HEK293 (cell line): ENCODE measurements around the gene PROCA1.

Experiments
- BCL11B ChIP-seq: fragments of 450-650 bp; formaldehyde crosslinking; IDR thresholded peaks from 2 replicates; pipeline ENCODE4 v1.5.1; 2016; ENCODE audit warnings: low read depth, missing biosample characterization, missing genetic modification characterization
- HOXC10 ChIP-seq: sonication (generic); formaldehyde crosslinking; IDR thresholded peaks from 2 replicates; pipeline ENCODE4 v1.8.1; 2023; ENCODE audit warnings: mild to moderate bottlenecking, missing genetic modification reagents
- KLF1 ChIP-seq: fragments of 450-650 bp; formaldehyde crosslinking; IDR thresholded peaks from 2 replicates; pipeline ENCODE4 v1.5.1; 2016; ENCODE audit warnings: missing biosample characterization, missing genetic modification characterization
- KLF9 ChIP-seq: fragments of 450-650 bp; formaldehyde crosslinking; IDR thresholded peaks from 2 replicates; pipeline ENCODE4 v1.5.1; 2016; ENCODE audit warnings: missing biosample characterization, missing genetic modification characterization, low read depth
- REPIN1 ChIP-seq: fragments of 450-650 bp; formaldehyde crosslinking; IDR thresholded peaks from 2 replicates; pipeline ENCODE4 v1.5.1; 2017; ENCODE audit warnings: missing biosample characterization, missing genetic modification characterization, low read depth
- SP3 ChIP-seq: fragments of 450-650 bp; formaldehyde crosslinking; IDR thresholded peaks from 2 replicates; pipeline ENCODE4 v1.5.1; 2016; ENCODE audit warnings: missing biosample characterization, missing genetic modification characterization
- ZBTB17 ChIP-seq: fragments of 450-650 bp; formaldehyde crosslinking; IDR thresholded peaks from 2 replicates; pipeline ENCODE4 v1.5.1; 2016; ENCODE audit warnings: missing biosample characterization, missing genetic modification characterization
- ZBTB48 ChIP-seq: fragments of 450-650 bp; formaldehyde crosslinking; IDR thresholded peaks from 2 replicates; pipeline ENCODE4 v1.5.1; 2016; ENCODE audit warnings: missing biosample characterization, missing genetic modification characterization
- ZNF175 ChIP-seq: fragments of 450-650 bp; formaldehyde crosslinking; IDR thresholded peaks from 2 replicates; pipeline ENCODE4 v1.5.1; 2016; ENCODE audit warnings: missing biosample characterization, missing genetic modification characterization
- ZNF391 ChIP-seq: fragments of 450-650 bp; formaldehyde crosslinking; IDR thresholded peaks from 2 replicates; pipeline ENCODE4 v1.5.1; 2016; ENCODE audit warnings: low read depth, missing biosample characterization, missing genetic modification characterization, borderline replicate concordance
- ZNF394 ChIP-seq: fragments of 450-650 bp; formaldehyde crosslinking; IDR thresholded peaks from 2 replicates; pipeline ENCODE4 v1.5.1; 2016; ENCODE audit warnings: missing biosample characterization, missing genetic modification characterization, mild to moderate bottlenecking, moderate library complexity, borderline replicate concordance
- ZNF433 ChIP-seq: fragments of 450-650 bp; formaldehyde crosslinking; IDR thresholded peaks from 2 replicates; pipeline ENCODE4 v1.5.1; 2016; ENCODE audit warnings: missing biosample characterization, missing genetic modification characterization, low read depth
- ZNF76 ChIP-seq: fragments of 450-650 bp; formaldehyde crosslinking; IDR thresholded peaks from 2 replicates; pipeline ENCODE4; 2016; ENCODE audit warnings: low read depth, missing biosample characterization, missing genetic modification characterization, borderline replicate concordance
- TF ChIP-seq, protein P1 (sequence below): fragments of 450-650 bp; formaldehyde crosslinking; IDR thresholded peaks from 2 replicates; pipeline ENCODE4 v1.5.1; 2016; ENCODE audit warnings: missing biosample characterization, missing genetic modification characterization
- TF ChIP-seq, protein P2 (sequence below): fragments of 450-650 bp; formaldehyde crosslinking; IDR thresholded peaks from 2 replicates; pipeline ENCODE4 v1.5.1; 2016; ENCODE audit warnings: missing biosample characterization, missing genetic modification characterization
- TF ChIP-seq, protein P3 (sequence below): fragments of 450-650 bp; formaldehyde crosslinking; IDR thresholded peaks from 2 replicates; pipeline ENCODE4 v1.5.1; 2017; ENCODE audit warnings: missing biosample characterization, missing genetic modification characterization
- TF ChIP-seq, protein P4 (sequence below): fragments of 450-650 bp; formaldehyde crosslinking; IDR thresholded peaks from 2 replicates; pipeline ENCODE4 v1.5.1; 2016; ENCODE audit warnings: missing biosample characterization, missing genetic modification characterization
- TF ChIP-seq, protein P5 (sequence below): fragments of 450-650 bp; formaldehyde crosslinking; IDR thresholded peaks from 2 replicates; pipeline ENCODE4 v1.5.1; 2016; ENCODE audit warnings: missing biosample characterization, missing genetic modification characterization

The PROCA1 gene

DNA sequence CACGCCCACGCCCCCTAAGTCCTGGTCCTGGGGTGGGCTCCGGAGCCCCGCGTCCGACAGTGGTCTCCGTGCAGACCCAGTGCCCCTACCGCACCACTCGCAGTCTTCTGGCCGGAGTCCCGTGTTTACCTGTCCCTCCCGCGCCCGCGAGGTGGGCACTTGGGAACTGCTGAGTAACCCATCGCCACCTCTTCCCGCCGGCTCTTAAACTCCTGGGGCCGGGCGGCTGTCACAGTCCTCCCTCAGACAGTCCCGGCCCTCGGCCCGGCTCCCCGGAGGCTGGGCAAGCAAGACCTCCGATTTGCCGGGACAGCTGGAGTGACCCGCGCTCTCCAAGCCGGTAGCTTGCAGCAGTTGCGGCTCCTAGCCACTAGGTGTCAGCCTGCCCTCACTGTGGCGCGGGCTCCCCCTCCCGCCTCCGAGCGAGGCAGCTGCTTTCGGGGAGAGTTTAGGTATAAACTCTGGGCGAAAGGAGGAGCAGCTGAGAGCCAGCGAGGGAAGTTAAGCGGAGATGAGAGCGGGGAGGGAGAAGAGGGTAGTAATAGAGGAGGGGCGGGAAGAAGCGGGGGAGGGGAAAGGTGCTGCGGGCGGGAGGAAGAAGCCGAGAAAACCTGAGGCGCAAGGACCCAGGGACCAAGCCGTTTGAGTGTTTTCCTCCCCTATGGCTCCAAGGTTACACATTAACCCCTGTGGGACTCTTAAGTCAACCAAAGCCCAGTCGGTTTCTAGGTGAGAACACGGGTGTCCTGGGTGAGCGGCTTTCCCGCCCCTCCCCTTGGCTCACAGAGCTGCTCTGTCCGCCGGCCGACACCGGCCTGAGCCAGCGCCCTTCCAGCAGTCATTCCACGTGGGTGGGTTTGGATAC is 15.2 kb upstream of the PROCA1 start (continued):
- TF ChIP-seq, protein P1, sequence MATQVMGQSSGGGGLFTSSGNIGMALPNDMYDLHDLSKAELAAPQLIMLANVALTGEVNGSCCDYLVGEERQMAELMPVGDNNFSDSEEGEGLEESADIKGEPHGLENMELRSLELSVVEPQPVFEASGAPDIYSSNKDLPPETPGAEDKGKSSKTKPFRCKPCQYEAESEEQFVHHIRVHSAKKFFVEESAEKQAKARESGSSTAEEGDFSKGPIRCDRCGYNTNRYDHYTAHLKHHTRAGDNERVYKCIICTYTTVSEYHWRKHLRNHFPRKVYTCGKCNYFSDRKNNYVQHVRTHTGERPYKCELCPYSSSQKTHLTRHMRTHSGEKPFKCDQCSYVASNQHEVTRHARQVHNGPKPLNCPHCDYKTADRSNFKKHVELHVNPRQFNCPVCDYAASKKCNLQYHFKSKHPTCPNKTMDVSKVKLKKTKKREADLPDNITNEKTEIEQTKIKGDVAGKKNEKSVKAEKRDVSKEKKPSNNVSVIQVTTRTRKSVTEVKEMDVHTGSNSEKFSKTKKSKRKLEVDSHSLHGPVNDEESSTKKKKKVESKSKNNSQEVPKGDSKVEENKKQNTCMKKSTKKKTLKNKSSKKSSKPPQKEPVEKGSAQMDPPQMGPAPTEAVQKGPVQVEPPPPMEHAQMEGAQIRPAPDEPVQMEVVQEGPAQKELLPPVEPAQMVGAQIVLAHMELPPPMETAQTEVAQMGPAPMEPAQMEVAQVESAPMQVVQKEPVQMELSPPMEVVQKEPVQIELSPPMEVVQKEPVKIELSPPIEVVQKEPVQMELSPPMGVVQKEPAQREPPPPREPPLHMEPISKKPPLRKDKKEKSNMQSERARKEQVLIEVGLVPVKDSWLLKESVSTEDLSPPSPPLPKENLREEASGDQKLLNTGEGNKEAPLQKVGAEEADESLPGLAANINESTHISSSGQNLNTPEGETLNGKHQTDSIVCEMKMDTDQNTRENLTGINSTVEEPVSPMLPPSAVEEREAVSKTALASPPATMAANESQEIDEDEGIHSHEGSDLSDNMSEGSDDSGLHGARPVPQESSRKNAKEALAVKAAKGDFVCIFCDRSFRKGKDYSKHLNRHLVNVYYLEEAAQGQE (tag by site-specific recombination): no peak
- peak; percentile 93 for TF ChIP-seq BCL11B (tag by site-specific recombination)
- peak; percentile 95 for TF ChIP-seq KLF9 (tag by site-specific recombination)
- 0 out of 2 replicates have a peak, but pooled peaks have one; percentile 20 for TF ChIP-seq ZNF391
- TF ChIP-seq SP3 (tag by site-specific recombination): peak; percentile 74
- peak; percentile 10; the same call in 1 of the 2 replicates for TF ChIP-seq ZNF76
- peak; percentile 65 for TF ChIP-seq ZBTB17 (tag by site-specific recombination)
- TF ChIP-seq, protein P2, sequence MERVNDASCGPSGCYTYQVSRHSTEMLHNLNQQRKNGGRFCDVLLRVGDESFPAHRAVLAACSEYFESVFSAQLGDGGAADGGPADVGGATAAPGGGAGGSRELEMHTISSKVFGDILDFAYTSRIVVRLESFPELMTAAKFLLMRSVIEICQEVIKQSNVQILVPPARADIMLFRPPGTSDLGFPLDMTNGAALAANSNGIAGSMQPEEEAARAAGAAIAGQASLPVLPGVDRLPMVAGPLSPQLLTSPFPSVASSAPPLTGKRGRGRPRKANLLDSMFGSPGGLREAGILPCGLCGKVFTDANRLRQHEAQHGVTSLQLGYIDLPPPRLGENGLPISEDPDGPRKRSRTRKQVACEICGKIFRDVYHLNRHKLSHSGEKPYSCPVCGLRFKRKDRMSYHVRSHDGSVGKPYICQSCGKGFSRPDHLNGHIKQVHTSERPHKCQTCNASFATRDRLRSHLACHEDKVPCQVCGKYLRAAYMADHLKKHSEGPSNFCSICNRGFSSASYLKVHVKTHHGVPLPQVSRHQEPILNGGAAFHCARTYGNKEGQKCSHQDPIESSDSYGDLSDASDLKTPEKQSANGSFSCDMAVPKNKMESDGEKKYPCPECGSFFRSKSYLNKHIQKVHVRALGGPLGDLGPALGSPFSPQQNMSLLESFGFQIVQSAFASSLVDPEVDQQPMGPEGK (tag by site-specific recombination): peak; percentile 95
- TF ChIP-seq ZBTB48 (tag by site-specific recombination): peak; percentile 37
- no peak for TF ChIP-seq HOXC10 (CRISPR knock-in tag)
- TF ChIP-seq KLF1 (tag by site-specific recombination): peak; percentile 41
- TF ChIP-seq ZNF394 (tag by site-specific recombination): peak; percentile 100
- TF ChIP-seq, protein P3, sequence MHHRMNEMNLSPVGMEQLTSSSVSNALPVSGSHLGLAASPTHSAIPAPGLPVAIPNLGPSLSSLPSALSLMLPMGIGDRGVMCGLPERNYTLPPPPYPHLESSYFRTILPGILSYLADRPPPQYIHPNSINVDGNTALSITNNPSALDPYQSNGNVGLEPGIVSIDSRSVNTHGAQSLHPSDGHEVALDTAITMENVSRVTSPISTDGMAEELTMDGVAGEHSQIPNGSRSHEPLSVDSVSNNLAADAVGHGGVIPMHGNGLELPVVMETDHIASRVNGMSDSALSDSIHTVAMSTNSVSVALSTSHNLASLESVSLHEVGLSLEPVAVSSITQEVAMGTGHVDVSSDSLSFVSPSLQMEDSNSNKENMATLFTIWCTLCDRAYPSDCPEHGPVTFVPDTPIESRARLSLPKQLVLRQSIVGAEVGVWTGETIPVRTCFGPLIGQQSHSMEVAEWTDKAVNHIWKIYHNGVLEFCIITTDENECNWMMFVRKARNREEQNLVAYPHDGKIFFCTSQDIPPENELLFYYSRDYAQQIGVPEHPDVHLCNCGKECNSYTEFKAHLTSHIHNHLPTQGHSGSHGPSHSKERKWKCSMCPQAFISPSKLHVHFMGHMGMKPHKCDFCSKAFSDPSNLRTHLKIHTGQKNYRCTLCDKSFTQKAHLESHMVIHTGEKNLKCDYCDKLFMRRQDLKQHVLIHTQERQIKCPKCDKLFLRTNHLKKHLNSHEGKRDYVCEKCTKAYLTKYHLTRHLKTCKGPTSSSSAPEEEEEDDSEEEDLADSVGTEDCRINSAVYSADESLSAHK (tag by site-specific recombination): peak; percentile 82
- TF ChIP-seq ZNF433 (tag by site-specific recombination): no peak
- TF ChIP-seq, protein P4, sequence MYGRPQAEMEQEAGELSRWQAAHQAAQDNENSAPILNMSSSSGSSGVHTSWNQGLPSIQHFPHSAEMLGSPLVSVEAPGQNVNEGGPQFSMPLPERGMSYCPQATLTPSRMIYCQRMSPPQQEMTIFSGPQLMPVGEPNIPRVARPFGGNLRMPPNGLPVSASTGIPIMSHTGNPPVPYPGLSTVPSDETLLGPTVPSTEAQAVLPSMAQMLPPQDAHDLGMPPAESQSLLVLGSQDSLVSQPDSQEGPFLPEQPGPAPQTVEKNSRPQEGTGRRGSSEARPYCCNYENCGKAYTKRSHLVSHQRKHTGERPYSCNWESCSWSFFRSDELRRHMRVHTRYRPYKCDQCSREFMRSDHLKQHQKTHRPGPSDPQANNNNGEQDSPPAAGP (tag by site-specific recombination): peak; percentile 83
- TF ChIP-seq, protein P5, sequence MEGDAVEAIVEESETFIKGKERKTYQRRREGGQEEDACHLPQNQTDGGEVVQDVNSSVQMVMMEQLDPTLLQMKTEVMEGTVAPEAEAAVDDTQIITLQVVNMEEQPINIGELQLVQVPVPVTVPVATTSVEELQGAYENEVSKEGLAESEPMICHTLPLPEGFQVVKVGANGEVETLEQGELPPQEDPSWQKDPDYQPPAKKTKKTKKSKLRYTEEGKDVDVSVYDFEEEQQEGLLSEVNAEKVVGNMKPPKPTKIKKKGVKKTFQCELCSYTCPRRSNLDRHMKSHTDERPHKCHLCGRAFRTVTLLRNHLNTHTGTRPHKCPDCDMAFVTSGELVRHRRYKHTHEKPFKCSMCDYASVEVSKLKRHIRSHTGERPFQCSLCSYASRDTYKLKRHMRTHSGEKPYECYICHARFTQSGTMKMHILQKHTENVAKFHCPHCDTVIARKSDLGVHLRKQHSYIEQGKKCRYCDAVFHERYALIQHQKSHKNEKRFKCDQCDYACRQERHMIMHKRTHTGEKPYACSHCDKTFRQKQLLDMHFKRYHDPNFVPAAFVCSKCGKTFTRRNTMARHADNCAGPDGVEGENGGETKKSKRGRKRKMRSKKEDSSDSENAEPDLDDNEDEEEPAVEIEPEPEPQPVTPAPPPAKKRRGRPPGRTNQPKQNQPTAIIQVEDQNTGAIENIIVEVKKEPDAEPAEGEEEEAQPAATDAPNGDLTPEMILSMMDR (tag by site-specific recombination): peak; percentile 100
- TF ChIP-seq ZNF175 (tag by site-specific recombination): no peak
- no peak for TF ChIP-seq REPIN1 (tag by site-specific recombination)
